Measurements from ENCODE around the gene KDELR3.

KDELR3 gene

DNA sequence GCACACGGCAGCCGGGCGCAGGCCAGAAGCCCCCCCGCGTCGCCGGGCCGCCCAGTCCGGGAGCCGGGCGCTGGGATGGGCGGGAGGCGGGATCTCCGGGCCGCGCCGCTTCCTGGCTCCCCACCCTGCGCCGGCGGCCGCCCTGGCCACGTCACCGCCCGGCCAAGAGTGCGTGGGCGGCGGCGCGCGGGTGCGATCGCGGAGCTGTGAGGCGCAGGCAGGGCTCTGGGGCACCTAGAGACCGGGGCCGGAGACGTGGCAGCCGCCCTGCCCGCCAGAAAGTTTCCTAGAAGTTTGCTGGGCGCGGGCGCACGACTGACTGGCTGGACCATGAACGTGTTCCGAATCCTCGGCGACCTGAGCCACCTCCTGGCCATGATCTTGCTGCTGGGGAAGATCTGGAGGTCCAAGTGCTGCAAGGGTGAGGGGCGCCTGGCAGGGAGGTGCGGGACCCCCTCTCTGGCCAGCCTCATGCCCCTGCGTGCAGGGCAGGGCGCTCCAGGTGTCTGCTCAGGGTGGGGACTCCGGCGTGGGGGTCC is at the start of gene KDELR3:
Gene KDELR3 (plus strand): TSS at position 193 of the 539 bp plus-strand sequence. CDS start 138 bp downstream, at position 331.
- DNase-seq (ENCODE audit: low spot score) (no peak), ATAC-seq (ENCODE audit: low read depth) (peak; percentile 88)
- no peaks in the 10 kb centered on the region for H3K9me3 ChIP-seq (ENCODE audit: severe bottlenecking)
- H3K36me3 ChIP-seq (ENCODE audit: low read depth), result no peaks in the 10 kb centered on the region
- TF ChIP-seq, protein P1, sequence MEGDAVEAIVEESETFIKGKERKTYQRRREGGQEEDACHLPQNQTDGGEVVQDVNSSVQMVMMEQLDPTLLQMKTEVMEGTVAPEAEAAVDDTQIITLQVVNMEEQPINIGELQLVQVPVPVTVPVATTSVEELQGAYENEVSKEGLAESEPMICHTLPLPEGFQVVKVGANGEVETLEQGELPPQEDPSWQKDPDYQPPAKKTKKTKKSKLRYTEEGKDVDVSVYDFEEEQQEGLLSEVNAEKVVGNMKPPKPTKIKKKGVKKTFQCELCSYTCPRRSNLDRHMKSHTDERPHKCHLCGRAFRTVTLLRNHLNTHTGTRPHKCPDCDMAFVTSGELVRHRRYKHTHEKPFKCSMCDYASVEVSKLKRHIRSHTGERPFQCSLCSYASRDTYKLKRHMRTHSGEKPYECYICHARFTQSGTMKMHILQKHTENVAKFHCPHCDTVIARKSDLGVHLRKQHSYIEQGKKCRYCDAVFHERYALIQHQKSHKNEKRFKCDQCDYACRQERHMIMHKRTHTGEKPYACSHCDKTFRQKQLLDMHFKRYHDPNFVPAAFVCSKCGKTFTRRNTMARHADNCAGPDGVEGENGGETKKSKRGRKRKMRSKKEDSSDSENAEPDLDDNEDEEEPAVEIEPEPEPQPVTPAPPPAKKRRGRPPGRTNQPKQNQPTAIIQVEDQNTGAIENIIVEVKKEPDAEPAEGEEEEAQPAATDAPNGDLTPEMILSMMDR (IDR thresholded peaks at IDR 0.05; ENCODE audit: poor library complexity, severe bottlenecking), result no peak
- peak within 1 kb of the TSS; percentile 44 for H3K4me3 ChIP-seq (ENCODE audit: severe bottlenecking)
- H3K4me1 ChIP-seq (ENCODE audit: insufficient read depth, poor library complexity, severe bottlenecking), result peaks cover 2% of the 10 kb centered on the region
- no peaks in the 10 kb centered on the region for H3K27me3 ChIP-seq (ENCODE audit: insufficient read depth, poor library complexity, severe bottlenecking)
- peak within 1 kb of the TSS; percentile 8 for H3K27ac ChIP-seq (ENCODE audit: poor library complexity, severe bottlenecking)

DNA sequence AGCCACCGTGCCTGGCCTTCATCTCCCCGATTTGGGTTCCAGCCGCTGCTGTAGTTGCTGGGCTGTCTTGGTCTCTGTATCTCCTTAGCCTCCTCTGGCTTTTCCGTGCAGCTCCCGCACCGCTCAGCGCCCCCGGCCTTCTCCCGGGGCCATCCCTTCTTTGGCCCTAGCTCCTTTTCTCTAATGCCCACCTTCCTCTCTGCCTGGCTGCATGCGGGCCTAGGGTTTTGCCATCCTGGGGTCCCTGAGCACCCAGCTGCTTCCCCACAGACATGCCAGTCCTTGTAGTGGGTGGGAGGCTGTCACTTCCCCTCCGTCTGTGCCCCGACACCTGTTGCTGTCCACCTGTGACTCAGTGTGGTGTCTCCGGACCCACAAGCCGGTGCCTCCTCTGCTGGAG is 49.3 kb upstream of the KDELR3 start:
- no peak overlapping the region for H3K27ac ChIP-seq (ENCODE audit: poor library complexity, severe bottlenecking)
- no peaks in the 10 kb centered on the region for H3K9me3 ChIP-seq (ENCODE audit: severe bottlenecking)
- no peaks in the 10 kb centered on the region for H3K36me3 ChIP-seq (ENCODE audit: low read depth)
- DNase-seq (ENCODE audit: low spot score) (peak; percentile 29), ATAC-seq (ENCODE audit: low read depth) (no peak)
- no peaks in the 10 kb centered on the region for H3K4me1 ChIP-seq (ENCODE audit: insufficient read depth, poor library complexity, severe bottlenecking)
- no peak overlapping the region for H3K4me3 ChIP-seq (ENCODE audit: severe bottlenecking)
- H3K27me3 ChIP-seq (ENCODE audit: insufficient read depth, poor library complexity, severe bottlenecking), result no peaks in the 10 kb centered on the region
- TF ChIP-seq, protein P1 (IDR thresholded peaks at IDR 0.05; ENCODE audit: poor library complexity, severe bottlenecking), result no peak

- H3K27me3 ChIP-seq (ENCODE audit: insufficient read depth, poor library complexity, severe bottlenecking), result no peaks in the 10 kb centered on the region
- no peak overlapping the region for H3K4me3 ChIP-seq (ENCODE audit: severe bottlenecking)
- TF ChIP-seq, protein P1 (IDR thresholded peaks at IDR 0.05; ENCODE audit: poor library complexity, severe bottlenecking), result no peak
- H3K27ac ChIP-seq (ENCODE audit: poor library complexity, severe bottlenecking), result no peak overlapping the region
- peak; percentile 45 for DNase-seq (ENCODE audit: low spot score)
- no peaks in the 10 kb centered on the region for H3K4me1 ChIP-seq (ENCODE audit: insufficient read depth, poor library complexity, severe bottlenecking)
- H3K9me3 ChIP-seq (ENCODE audit: severe bottlenecking), result no peaks in the 10 kb centered on the region
- ATAC-seq (ENCODE audit: low read depth), result no peak
- no peaks in the 10 kb centered on the region for H3K36me3 ChIP-seq (ENCODE audit: low read depth)
Observed at GRCh38 chr22:38419121-38419857, 48.6 kb upstream of the KDELR3 start.

GRCh38 chr22:38419858-38420160 is 48.1 kb upstream of the KDELR3 start:
- TF ChIP-seq, protein P1 (IDR thresholded peaks at IDR 0.05; ENCODE audit: poor library complexity, severe bottlenecking), result no peak
- H3K4me1 ChIP-seq (ENCODE audit: insufficient read depth, poor library complexity, severe bottlenecking), result no peaks in the 10 kb centered on the region
- no peak for ATAC-seq (ENCODE audit: low read depth)
- H3K27ac ChIP-seq (ENCODE audit: poor library complexity, severe bottlenecking), result no peak overlapping the region
- no peaks in the 10 kb centered on the region for H3K9me3 ChIP-seq (ENCODE audit: severe bottlenecking)
- DNase-seq (ENCODE audit: low spot score), result peak; percentile 39
- no peaks in the 10 kb centered on the region for H3K36me3 ChIP-seq (ENCODE audit: low read depth)
- H3K27me3 ChIP-seq (ENCODE audit: insufficient read depth, poor library complexity, severe bottlenecking), result no peaks in the 10 kb centered on the region
- no peak overlapping the region for H3K4me3 ChIP-seq (ENCODE audit: severe bottlenecking)

DNA sequence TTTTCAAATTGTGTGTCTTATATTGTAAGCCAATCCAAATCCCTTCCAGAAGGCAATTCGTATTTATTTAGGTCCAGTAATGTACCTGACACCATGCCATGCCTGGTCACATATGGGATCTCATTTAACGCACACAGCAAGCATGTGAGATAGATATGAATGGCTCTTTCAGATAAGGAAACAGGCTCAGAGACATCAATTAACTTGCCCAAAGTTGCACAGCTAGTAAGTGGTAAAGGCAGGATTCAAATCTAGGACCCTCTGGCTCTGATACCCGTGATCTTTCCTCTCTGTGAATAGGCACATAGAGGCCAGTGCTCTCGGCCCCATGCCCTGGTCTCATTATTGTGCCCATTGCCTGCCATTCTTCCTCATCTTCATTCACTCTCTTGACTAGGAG is 47.2 kb upstream of the KDELR3 start:
- Histone ChIP-seq H3K4me3 (ENCODE audit: severe bottlenecking) (no peak overlapping the region), H3K27me3 (ENCODE audit: insufficient read depth, poor library complexity, severe bottlenecking) (no peaks in the 10 kb centered on the region), H3K27ac (ENCODE audit: poor library complexity, severe bottlenecking) (no peak overlapping the region), H3K4me1 (ENCODE audit: insufficient read depth, poor library complexity, severe bottlenecking) (no peaks in the 10 kb centered on the region), H3K36me3 (ENCODE audit: low read depth) (no peaks in the 10 kb centered on the region), H3K9me3 (ENCODE audit: severe bottlenecking) (no peaks in the 10 kb centered on the region)
- DNase-seq (ENCODE audit: low spot score) (no peak), ATAC-seq (ENCODE audit: low read depth) (no peak)
- TF ChIP-seq, protein P1 (IDR thresholded peaks at IDR 0.05; ENCODE audit: poor library complexity, severe bottlenecking), result no peak
